Activated CD8-positive, alpha-beta memory T cell treated with anti-CD3 and anti-CD28 coated beads, Interleukin-2, amount 10 ng/mL, durations not matched to agents 7 days and 5 days (primary cell): ENCODE data around the gene RGS17. TPM values are rescaled to one million over a fixed set of nuclear protein-coding genes. Genes with fewer than 3 reads are reported as not detected.

Source experiments
- total RNA-seq, 2 experiments: library from RNA; stranded (reverse); gene quantifications; one replicate each; pipeline ENCODE4 v1.2.3, GENCODE V29; 2021

The RGS17 gene
- total RNA-seq, 2 experiments from 2014 or later, result not detected

Other genes starting within 250 kb of the RGS17 start
- 10 to 100 TPM; 62.1 to 73.5 TPM for gene FBXO5, start 148.2 kb downstream of the RGS17 start, total RNA-seq
- gene MTRF1L, start 128.6 kb downstream of the RGS17 start, total RNA-seq, result 10 to 100 TPM; 15.5 to 23.1 TPM